Measurements from ENCODE around the gene GARRE1.

DNA sequence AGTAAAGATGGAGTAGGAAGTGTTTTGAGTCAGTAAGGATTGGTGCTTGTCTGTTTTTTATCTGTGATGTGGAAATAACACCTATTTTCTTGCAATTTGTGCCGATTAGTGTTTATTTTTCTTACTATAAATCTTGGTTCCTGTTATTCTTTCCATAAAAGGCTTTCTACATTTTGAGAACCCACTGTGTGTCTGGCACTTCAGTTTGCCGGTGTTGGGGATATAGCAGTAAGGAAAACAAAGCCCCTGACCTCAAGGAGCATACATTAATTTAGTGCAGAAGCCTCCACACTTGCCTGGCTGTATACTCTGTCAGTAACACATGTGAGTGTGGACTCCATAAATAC is 35.6 kb upstream of the GARRE1 start:
- TF ChIP-seq EZH2phosphoT487 (IDR thresholded peaks at IDR 0.05; ENCODE audit: borderline replicate concordance, low read length): no peak
- TF ChIP-seq, protein P1, sequence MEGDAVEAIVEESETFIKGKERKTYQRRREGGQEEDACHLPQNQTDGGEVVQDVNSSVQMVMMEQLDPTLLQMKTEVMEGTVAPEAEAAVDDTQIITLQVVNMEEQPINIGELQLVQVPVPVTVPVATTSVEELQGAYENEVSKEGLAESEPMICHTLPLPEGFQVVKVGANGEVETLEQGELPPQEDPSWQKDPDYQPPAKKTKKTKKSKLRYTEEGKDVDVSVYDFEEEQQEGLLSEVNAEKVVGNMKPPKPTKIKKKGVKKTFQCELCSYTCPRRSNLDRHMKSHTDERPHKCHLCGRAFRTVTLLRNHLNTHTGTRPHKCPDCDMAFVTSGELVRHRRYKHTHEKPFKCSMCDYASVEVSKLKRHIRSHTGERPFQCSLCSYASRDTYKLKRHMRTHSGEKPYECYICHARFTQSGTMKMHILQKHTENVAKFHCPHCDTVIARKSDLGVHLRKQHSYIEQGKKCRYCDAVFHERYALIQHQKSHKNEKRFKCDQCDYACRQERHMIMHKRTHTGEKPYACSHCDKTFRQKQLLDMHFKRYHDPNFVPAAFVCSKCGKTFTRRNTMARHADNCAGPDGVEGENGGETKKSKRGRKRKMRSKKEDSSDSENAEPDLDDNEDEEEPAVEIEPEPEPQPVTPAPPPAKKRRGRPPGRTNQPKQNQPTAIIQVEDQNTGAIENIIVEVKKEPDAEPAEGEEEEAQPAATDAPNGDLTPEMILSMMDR (conservative IDR thresholded peaks at IDR 0.05; ENCODE audit: low read depth, low read length): no peak
